Measurements from ENCODE around the gene NNT.

- TF ChIP-seq CTCF (IDR thresholded peaks at IDR 0.05 in 2 of 3, conservative IDR thresholded peaks at IDR 0.05 in 1 of 3; ENCODE audit: insufficient read depth in 2 of 3, low read depth in 1 of 3, low read length in 3 of 3): no peak
- TF ChIP-seq ZNF175 (CRISPR knock-in tag; IDR thresholded peaks at IDR 0.05; ENCODE audit: low read depth): no peak
- TF ChIP-seq ILF3 (IDR thresholded peaks at IDR 0.05; ENCODE audit: borderline replicate concordance): no peak
- no peak for TF ChIP-seq NCOA1 (IDR thresholded peaks at IDR 0.05; ENCODE audit: low read depth)
- no peak for TF ChIP-seq GABPA (tag; conservative IDR thresholded peaks at IDR 0.05; ENCODE audit: low read depth)
- no peak for TF ChIP-seq E2F4 (CRISPR knock-in tag; IDR thresholded peaks at IDR 0.05; ENCODE audit: low read depth)
- TF ChIP-seq REST (IDR thresholded peaks at IDR 0.05; ENCODE audit: borderline replicate concordance): no peak
- TF ChIP-seq REST (CRISPR knock-in tag; IDR thresholded peaks at IDR 0.05; ENCODE audit: low read depth): no peak
- TF ChIP-seq ZNF644 (tag; IDR thresholded peaks at IDR 0.05; ENCODE audit: low read depth): no peak
- TF ChIP-seq MAFK (IDR thresholded peaks at IDR 0.05; ENCODE audit: low read length): no peak
- TF ChIP-seq XRCC4 (IDR thresholded peaks at IDR 0.05; ENCODE audit: extremely low read depth, insufficient read depth, insufficient read length): no peak
- TF ChIP-seq ZNF263 (CRISPR knock-in tag; IDR thresholded peaks at IDR 0.05; ENCODE audit: borderline replicate concordance): no peak
- TF ChIP-seq HDAC2 (IDR thresholded peaks at IDR 0.05): no peak
Observed at GRCh38 chr5:43571237-43571636, 31.7 kb upstream of the NNT start.

Data from K562 (cell line).